Muscle layer of duodenum (tissue), 2 donors: ENCODE results near the gene LPP.

Experiments used
- H3K27ac ChIP-seq: one replicate; pipeline ENCODE4 v1.7.0; 2013; ENCODE audit warnings: mild to moderate bottlenecking, low read length
- H3K27me3 ChIP-seq: one replicate; pipeline ENCODE4 v1.7.0; 2013; ENCODE audit warnings: low read depth, mild to moderate bottlenecking, control low read depth, low read length
- H3K36me3 ChIP-seq, 2 donors: one replicate each; pipeline ENCODE4 v1.7.0; 2013; ENCODE audit warnings: low read length in 2 of 2, control low read depth in 1 of 2, mild to moderate bottlenecking in 1 of 2; ENCODE audit not compliant: insufficient read depth in 2 of 2, control insufficient read depth in 1 of 2
- H3K4me1 ChIP-seq, 2 donors: one replicate each; pipeline ENCODE4 v1.7.0; 2013; ENCODE audit warnings: low read length in 2 of 2, mild to moderate bottlenecking in 2 of 2, control low read depth in 1 of 2, moderate library complexity in 1 of 2; ENCODE audit not compliant: insufficient read depth in 2 of 2, control insufficient read depth in 1 of 2
- H3K4me3 ChIP-seq, 2 donors: one replicate each; pipeline ENCODE4 v1.7.0; 2013; ENCODE audit warnings: low read length in 2 of 2, low read depth in 1 of 2, mild to moderate bottlenecking in 1 of 2
- H3K9me3 ChIP-seq, 2 donors: one replicate each; pipeline ENCODE4 v1.7.0; 2013; ENCODE audit warnings: low read length in 2 of 2, control low read depth in 1 of 2, mild to moderate bottlenecking in 1 of 2; ENCODE audit not compliant: control insufficient read depth in 1 of 2
- donor health status: healthy.

Gene LPP

DNA sequence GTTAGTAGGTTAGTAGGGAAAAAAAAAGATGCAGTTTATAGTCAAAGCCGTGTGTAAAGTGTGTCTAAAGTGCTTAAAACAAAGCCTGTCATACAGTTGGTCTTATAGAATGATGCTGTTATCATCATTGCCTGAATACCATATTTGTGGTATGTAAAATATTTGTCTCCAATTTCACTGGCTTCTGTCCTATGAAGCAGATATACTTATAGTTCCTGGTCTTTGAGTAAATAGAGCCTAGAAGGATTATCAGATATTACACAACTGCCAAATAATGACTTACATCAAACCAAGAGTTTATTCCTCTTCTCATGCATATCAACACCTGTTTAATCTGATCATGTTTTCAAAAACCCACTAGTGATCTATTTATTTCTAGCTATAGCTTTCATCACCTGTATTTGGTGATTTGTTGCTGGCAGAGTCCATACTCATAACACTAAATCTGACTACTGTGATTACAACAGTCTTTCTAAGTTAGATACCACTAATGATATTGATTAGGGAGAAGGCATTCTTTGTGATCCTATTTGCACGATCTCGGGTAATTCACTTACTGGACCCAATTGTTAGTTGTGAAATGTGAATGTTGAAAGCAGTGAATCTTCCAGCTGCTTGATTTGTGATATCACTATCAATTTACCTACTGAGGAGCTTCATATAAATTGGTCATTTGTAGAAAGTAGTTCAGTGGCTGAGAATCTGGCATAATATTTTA, 413.7 kb downstream of the LPP start:
- H3K9me3 ChIP-seq: no peaks in the 10 kb centered on the region
- H3K27me3 ChIP-seq: no peaks in the 10 kb centered on the region
- H3K4me3 ChIP-seq: no peak overlapping the region
- no peaks in the 10 kb centered on the region for H3K36me3 ChIP-seq
- H3K4me1 ChIP-seq: peaks cover 6 to 9% of the 10 kb centered on the region in 2 donors
- no peak overlapping the region for H3K27ac ChIP-seq

DNA sequence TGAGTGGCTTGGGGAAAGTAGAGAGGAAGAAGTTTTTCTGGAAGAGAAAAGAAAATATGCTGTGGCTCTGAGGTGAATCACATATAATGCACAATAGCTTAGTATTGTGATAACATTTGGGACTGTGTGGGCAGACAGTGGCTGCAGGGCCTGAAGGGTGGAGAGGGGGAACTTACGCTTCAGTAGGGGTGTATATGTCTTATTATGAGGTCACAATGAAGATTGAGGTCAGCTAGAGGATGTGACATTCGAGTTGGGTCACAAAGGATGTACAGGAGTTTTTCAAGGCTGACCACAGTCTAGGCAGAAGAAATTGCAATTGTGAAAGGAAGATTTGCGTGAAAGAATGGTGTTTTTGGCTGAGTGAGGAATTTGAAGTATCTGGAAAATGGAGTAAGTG, 414.8 kb downstream of the LPP start:
- Histone ChIP-seq H3K4me3 (no peak overlapping the region), H3K9me3 (no peaks in the 10 kb centered on the region), H3K27me3 (no peaks in the 10 kb centered on the region), H3K4me1 (peaks cover 6 to 14% of the 10 kb centered on the region in 2 donors), H3K36me3 (no peaks in the 10 kb centered on the region), H3K27ac (no peak overlapping the region)

DNA sequence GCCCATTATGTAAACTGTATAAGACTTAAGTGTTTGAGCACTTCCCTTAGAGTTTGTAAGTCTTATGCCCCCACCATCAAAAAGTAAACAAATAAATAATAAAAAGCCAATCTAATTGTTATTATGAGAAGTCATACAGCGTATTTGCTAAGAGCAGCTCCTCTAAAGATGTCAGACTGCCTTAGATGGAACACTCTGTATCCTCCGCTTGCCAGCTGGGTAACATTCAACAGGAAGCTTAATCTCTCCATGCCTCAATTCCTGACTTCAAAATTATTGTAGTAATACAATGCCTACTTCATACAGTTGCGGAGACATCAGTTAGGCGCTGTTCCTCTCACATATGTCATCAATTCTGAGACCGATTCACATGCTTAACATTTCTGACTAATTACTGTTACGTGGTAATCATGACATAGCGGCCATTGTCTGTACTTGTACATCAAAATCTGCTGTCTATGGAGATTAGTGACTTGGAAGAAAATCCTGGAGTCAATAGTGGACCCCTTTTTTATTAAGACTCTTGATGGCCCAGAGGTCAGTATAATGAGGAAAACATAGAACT, 417.7 kb downstream of the LPP start:
- H3K36me3 ChIP-seq: no peaks in the 10 kb centered on the region
- H3K4me1 ChIP-seq: peaks cover 3 to 19% of the 10 kb centered on the region in 2 donors
- H3K27ac ChIP-seq: no peak overlapping the region
- no peak overlapping the region for H3K4me3 ChIP-seq
- no peaks in the 10 kb centered on the region for H3K27me3 ChIP-seq
- no peaks in the 10 kb centered on the region for H3K9me3 ChIP-seq

DNA sequence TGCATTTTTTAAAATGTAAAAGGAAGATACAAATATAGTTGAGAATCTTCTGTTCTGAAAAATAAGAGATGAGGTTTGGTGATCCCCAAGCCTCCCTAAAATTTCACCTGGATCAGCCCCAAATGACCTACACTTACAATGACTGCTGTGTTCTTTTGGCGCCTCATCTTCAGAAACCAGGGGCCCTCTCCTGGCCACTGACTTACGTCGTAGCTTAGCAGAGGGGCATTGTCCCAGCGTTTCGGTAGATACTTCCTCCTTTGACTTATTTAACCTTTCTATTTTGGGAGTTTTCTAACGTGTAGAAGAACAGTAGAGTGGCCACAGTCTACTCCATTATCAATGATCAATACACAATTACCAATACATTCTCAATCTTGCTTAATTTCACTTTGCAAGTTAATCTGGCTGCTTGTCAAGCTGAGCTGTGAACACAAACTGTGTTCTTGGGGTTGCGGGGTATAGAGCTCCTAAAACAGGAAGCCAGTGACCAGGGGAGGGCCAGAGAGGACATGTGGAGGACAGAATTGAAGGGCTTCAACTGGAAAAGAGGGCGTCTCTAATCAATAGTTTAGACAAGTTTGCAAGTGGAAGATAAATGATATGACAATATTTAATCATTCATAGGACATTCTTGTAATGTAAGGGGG, 419.5 kb downstream of the LPP start:
- Histone ChIP-seq H3K4me1 (peaks cover 9 to 17% of the 10 kb centered on the region in 2 donors), H3K4me3 (no peak overlapping the region), H3K27ac (no peak overlapping the region), H3K36me3 (no peaks in the 10 kb centered on the region), H3K27me3 (no peaks in the 10 kb centered on the region), H3K9me3 (no peaks in the 10 kb centered on the region)

DNA sequence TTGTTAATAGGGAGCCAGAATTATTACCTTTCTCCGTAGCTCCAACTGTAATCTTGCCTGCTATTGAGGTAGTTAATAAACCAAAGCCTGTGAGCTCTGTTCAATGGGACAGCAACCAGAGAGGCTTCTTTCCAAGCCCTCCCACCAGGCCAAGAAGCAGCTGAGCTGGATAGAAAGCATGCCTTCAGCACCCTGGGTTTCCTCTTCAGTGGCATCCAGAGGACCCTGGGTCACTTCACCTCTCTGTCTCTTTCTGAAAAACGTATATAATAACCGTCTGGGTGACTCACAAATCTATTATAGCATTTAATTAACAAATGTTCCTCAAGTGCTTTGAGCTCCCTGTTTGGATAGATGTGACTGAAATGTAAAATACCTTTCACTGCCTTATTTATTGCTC, 420.0 kb downstream of the LPP start:
- peak overlapping the region; percentile 4 for H3K27ac ChIP-seq
- H3K4me1 ChIP-seq: peaks cover 12% of the 10 kb centered on the region in 2 donors
- H3K9me3 ChIP-seq: no peaks in the 10 kb centered on the region
- H3K36me3 ChIP-seq: no peaks in the 10 kb centered on the region
- no peak overlapping the region for H3K4me3 ChIP-seq
- no peaks in the 10 kb centered on the region for H3K27me3 ChIP-seq

DNA sequence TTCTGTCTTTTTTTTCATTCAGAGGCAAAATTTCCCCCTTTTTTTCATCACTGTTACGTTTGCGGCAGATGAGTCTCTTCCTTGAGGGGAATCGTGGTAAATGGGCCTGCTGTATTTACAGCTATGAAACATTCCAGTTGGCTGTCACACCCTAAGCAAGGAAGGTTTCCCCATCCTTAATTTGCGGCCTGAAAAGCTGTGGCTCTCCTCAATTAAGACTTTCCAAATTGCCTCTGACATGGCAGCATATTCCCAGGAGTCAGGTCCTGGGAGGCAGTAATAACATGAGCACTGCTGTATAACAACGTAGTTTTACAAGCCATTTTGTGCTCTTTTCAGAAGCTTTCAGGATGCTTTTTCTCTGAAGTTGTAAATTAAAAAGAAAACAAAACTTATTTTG, 420.9 kb downstream of the LPP start:
- Histone ChIP-seq H3K4me1 (peaks cover 10 to 12% of the 10 kb centered on the region in 2 donors), H3K9me3 (no peaks in the 10 kb centered on the region), H3K27ac (peak overlapping the region; percentile 4), H3K4me3 (no peak overlapping the region), H3K36me3 (no peaks in the 10 kb centered on the region), H3K27me3 (no peaks in the 10 kb centered on the region)

DNA sequence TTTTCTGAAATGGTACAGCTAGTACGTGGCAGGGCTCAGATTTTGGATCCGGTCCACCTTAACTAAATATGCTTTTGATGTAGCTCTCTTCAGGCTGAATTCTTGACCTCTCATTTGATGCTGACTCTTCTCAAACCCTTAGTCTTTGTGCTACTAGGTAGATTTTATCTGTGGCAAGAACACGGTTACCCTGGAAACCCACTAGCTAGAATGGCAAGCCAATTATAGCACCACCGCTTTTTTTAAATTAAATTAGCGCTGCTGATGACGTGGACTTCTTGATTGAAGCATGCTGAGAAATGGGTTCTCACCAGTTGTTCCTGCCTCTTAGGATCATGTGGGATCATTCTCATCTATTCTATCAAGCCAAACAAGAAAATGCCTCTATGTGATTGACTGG, 421.5 kb downstream of the LPP start:
- no peaks in the 10 kb centered on the region for H3K36me3 ChIP-seq
- H3K27me3 ChIP-seq: no peaks in the 10 kb centered on the region
- no peak overlapping the region for H3K4me3 ChIP-seq
- H3K9me3 ChIP-seq: no peaks in the 10 kb centered on the region
- H3K27ac ChIP-seq: peak overlapping the region; percentile 3
- H3K4me1 ChIP-seq: peaks cover 10 to 12% of the 10 kb centered on the region in 2 donors

DNA sequence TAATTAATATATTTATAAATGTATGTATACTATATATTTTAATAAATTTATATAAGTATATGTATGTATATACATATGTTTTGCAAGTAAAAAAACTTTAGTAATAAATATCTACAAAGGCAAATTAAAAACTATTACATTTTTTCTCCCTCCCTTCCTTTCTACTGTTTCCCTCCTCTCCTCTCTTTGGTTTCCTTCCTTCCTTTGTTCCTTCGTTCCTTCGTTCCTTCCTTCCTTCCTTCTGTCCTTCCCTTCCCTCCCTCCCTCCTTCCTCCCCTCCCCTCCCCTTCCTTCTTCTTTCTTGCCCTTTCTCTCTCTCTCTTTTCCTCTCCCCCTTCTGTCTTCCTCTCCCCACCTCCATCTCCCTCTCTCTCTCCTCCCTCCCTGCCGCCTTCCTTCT, 423.6 kb downstream of the LPP start:
- no peaks in the 10 kb centered on the region for H3K36me3 ChIP-seq
- no peaks in the 10 kb centered on the region for H3K27me3 ChIP-seq
- no peaks in the 10 kb centered on the region for H3K9me3 ChIP-seq
- H3K27ac ChIP-seq: peak overlapping the region; percentile 90
- H3K4me3 ChIP-seq: no peak overlapping the region
- peaks cover 9 to 10% of the 10 kb centered on the region in 2 donors for H3K4me1 ChIP-seq

DNA sequence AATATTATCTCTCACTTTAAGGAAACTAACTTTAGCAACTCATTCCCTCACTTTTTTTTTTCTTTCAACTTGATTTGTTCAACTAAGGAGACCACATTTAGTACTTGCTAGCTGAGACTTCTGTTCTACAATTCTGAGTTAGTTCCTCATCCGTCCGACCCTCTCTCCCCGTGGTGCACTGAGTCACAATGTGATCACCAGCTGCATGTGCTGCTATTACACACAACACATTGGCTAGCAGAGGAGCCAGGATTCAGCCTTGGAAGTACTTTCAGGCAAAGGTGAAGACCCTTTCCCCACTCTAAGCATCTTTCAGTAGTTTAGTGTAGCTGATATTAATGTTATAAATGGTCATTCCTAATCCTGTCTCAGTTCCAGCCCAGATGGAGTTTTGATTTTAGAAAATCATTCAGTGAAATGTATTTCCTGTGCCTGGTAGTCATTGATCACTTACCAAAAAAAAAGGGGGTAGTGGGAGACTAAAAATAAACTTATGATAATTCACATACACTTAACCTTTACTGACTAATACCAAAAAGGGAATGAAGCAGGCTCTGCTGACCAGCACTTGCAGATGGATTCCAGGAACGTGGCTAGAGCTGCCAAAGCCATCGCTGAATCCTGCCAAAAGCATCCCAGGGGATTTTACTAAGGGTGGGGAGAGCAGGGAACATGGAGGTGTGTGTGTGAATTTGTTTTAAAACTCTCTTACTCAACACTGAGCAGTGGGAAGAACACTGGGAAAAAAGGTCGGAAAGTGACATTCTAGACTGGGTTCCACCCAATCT, 424.8 kb downstream of the LPP start:
- Histone ChIP-seq H3K9me3 (no peaks in the 10 kb centered on the region), H3K4me3 (no peak overlapping the region), H3K27ac (peak overlapping the region; percentile 90), H3K27me3 (no peaks in the 10 kb centered on the region), H3K36me3 (no peaks in the 10 kb centered on the region), H3K4me1 (peaks cover 4 to 16% of the 10 kb centered on the region in 2 donors)

DNA sequence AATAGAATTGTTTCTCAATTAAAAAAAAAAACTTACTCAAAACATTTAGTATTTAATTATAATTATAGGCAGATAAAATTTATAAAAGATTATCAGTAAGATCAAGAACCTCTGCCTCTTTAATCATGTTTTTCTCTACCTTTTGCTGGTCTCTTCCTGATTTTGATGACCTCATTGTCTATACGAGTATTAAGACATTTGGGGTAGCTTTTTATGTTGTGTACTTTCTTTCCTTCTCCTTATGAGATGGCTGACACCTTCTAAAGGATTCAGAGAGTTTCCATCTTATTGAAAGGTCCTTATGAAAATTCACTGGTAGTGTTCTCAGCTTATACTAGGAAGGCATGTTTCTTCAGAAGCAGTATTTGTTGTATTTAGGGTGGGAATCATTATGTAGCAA, 426.3 kb downstream of the LPP start:
- H3K27me3 ChIP-seq: no peaks in the 10 kb centered on the region
- H3K9me3 ChIP-seq: no peaks in the 10 kb centered on the region
- peaks cover 5 to 20% of the 10 kb centered on the region in 2 donors for H3K4me1 ChIP-seq
- H3K4me3 ChIP-seq: no peak overlapping the region
- peak overlapping the region; percentile 45 for H3K27ac ChIP-seq
- no peaks in the 10 kb centered on the region for H3K36me3 ChIP-seq

DNA sequence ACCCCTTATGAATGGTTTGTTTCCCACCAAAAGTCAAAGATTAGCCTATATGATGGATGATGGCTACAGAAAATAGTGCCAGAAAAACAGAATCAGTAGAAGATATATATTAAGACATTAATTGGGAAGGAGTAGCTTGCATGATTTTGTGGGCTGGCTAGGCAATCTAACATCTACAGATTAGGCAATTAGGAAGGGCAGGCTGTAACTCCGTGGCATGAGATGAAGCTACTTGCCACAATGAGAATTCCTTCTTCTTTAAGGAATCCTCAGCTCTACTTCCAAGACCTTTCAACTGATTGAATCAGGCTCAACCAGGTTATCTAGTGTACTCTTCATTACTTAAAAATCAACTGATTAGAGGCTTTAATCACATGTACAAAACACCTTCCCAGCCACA, 426.7 kb downstream of the LPP start:
- no peak overlapping the region for H3K4me3 ChIP-seq
- H3K27me3 ChIP-seq: no peaks in the 10 kb centered on the region
- H3K36me3 ChIP-seq: no peaks in the 10 kb centered on the region
- no peaks in the 10 kb centered on the region for H3K9me3 ChIP-seq
- H3K4me1 ChIP-seq: peaks cover 9 to 20% of the 10 kb centered on the region in 2 donors
- H3K27ac ChIP-seq: peak overlapping the region; percentile 45
